Umbilical cord (tissue), 2 donors: ENCODE data around the gene UBE2QL1. TPM values are rescaled to one million over a fixed set of nuclear protein-coding genes. Genes with fewer than 3 reads are reported as not detected.

Experiments
- DNase-seq: peaks from one replicate; pipeline ENCODE4 v3.0.0-alpha.2; 2015; ENCODE audit warnings: low spot score
- total RNA-seq: library from RNA; depleted of rRNA; stranded (reverse); fragments of >200 nt; gene quantifications from one replicate; pipeline ENCODE4 v1.2.3, GENCODE V29; 2014; ENCODE audit warnings: low replicate concordance; ENCODE audit not compliant: insufficient read depth

The UBE2QL1 gene
- total RNA-seq: 0.72 TPM

DNA sequence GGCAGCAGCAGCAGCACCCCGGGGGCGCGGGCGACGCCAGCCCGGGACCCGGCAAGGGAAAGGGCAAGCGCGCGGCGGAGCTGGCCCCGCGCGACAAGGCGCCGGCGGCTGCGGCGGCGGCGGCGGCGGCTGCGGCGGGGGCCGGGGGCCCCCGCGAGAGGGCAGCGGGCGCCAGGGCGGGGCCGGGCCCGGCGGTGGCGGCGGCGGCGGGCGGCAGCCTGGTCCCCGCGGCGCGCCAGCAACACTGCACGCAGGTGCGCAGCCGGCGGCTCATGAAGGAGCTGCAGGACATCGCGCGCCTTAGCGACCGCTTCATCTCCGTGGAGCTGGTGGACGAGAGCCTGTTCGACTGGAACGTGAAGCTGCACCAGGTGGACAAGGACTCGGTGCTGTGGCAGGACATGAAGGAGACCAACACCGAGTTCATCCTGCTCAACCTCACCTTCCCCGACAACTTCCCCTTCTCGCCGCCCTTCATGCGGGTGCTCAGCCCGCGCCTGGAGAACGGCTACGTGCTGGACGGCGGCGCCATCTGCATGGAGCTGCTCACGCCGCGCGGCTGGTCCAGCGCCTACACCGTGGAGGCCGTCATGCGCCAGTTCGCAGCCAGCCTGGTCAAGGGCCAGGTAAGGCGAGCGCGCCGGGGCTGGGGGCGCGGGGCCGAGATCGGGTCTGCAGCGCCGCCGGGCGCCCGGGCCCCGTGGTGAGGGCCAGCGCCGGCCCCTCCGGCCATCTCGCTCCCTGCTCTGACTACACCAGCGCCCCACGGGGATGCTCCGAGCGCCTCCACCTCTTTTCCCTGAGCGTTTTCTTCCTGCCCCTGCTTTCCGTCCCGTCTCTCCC, at the start of gene UBE2QL1:
TSS of gene UBE2QL1 (plus strand) at position 238 of the 843 bp plus-strand sequence. CDS start at position 273, 35 bp downstream.
- DNase-seq: peak; percentile 3

DNA sequence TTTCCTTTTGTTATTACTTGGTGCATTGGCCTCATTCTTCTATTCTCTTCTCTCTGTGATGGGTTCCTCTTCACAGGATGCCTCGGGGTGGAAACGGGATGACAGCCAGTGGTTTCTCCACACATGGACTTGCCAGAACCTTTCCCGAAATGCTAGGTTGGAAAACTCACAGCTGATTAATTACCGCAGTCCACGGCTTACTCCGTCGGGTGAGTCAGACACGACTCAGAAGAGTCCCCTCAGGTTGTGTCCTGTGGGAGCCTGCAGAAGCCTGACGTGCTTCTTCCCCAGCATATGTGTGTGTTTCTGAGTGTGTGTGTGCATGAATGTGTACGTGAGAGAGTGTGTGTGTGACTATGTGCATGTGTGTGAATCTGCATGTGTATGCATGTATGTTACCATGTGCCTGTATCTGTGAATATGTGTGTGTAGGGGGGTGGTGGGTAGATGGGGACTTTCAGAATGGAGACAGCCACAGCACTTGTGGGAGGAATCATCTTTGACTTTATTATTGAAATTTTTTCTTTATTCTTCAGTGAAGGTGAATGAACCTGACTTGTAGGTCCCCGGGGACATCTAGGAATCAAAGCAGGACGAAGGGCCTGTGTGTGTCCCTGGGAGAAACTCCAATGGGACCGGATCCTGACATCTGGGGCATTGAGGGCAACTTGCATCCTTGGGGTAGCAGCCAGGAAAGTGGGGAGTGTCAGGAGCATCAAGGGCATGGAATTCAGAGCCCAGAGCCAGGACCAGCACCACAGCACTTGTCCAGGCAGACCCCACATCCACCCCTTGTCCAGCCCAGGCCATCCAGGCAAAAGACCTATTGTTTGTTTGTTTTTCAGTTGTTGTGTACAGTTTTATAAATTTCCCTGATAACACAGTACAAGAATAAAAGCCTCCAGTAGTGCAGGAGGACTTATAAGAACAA, 48.4 kb upstream of the UBE2QL1 start:
- no peak for DNase-seq

DNA sequence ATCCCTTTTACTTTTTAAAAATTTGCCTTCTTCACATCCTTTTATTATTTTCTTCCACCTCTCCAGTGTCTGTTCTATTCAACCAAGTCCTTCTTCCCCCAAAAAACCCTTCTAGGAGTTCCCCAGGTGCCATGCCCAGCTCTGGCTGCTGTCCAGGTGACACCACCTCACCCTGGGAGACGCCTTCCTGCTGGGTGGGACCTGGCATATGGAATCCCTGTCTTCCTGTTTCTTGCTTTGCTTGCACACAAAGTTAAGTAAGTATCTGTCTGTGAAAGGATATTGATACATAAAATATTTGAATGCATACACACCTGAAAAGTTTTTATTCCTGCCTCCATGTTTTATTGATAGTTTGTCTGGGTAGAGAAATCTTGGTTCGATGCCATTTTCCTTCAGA, 47.2 kb upstream of the UBE2QL1 start:
- DNase-seq: no peak

DNA sequence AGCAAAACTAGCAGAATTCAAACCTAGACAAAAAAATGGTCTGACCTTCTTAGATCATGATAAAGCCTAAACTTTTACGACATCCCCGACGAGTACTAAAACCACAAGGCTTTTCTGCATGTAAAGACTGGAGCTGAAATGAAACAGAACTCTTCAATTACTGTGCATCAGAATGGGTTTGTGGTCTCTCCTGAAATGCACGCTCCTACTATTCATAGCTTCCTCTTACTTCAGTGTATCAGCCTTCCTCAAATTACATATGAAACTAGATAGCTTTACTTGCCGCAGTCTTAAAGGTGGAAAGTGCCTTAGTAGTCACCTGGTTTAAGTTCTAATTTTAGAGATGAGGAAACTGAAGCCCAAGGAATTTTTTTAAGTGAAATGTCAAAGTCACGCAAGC, 45.7 kb upstream of the UBE2QL1 start:
- DNase-seq: no peak

- DNase-seq: no peak
Measured at GRCh38 chr5:6403416-6403815, 45.2 kb upstream of the UBE2QL1 start.

DNA sequence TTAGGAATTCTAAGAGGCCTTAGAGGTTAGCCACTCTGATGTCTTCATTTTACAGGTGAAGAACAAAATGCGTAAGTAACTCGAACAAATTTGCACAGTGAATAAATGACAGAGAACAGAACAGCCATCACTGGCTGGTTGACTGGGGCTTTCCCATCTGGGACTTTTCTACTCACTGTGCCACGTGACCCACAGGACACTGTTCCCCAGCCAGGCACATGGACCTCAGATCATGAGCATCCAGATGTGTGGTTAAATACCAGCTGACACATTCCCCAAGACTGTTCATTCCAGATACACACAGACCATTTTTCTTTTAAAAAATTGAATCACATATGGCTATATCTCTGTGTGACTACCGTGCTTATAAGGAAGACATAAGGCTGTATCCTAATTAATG, 44.5 kb upstream of the UBE2QL1 start:
- DNase-seq: no peak

DNA sequence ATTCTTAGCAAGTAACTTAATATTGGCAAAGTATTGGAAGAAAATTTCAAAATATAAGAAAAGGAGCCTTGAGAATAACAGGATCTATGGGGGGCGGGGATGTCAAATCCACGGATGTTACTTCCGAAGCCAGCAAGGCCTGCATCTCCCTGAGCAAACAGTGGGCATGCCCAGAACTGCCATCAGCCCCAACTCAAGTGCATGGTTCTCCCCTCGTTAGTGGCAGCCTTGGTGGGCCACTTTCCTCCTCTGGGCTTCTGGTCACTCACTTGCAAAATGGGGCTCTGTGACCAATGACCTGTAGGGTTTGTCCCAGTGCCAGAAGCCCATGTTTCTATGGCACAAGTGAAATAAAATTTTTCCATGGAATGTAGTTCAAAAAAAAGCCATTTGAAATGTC, 43.1 kb upstream of the UBE2QL1 start:
- DNase-seq: no peak

DNA sequence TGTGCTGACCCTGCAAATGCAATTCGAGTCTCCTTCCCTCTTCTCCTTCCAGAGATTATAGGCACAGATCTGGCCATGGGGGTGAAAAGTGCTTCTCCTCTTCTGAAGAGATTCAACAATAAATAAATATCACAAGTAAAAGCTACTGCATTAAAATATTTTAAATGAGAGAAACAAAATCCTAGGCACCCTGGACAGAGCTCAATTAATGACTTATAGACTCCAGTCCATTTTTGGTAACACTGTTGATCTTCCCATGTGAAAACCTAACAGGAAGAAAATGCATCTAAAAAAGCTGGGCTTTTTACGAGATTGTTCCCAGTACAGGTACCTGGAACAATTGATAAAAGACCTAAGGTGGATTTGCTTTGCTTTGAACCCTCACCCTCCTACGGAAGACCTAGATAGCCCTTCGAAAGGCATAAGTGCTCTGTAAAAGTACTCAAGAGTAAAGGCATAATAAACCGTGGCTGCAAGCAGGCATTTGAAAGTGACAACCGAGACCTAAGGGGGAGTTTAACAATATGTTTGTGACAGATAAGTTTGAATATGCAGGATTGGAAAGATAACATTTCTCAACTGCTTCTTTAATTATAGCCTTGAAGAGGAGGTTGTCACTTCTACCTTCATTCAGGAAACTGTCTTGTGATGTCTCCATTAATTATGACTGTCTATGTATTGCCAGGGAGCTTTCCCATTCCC, 41.0 kb upstream of the UBE2QL1 start:
- DNase-seq: no peak

GRCh38 chr5:6408260-6408596, 40.4 kb upstream of the UBE2QL1 start:
- no peak for DNase-seq

DNA sequence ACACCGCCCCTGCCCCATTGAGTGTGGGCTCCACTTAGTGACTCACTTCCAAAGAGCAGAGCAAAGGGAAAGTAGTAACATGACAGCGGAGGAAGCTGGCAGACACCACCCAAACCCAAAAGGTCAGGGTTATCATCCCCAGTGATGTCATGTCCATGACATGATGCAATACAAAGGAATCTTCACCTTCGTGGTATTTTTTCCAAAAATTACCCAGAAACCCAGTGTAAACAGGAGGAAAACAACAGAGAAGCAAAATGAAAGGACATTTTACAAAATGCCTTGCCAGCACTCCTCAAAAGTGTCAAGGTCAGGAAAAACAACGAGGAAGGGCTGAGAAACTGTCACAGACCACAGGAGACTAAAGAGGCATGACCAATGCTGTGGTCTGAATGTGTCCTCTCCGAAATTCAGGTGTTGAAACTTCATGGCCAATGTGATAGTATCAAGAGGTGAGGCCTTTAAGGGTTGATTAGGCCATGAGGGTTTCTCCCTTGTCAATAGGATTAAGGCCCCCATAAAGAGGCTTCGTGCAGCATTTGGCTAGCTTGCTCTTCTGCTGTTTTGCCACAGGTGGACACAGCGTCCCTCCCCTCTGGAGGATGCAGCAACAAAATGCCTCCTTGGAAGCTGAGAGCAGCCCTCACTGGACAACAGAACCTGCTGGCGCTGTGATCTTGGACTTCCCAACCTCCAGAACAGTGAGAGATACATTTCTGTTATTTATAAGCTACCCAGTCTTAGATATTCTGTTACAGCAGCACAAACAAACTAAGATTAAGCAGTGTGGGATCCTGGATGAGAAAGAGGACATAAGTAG, 39.8 kb upstream of the UBE2QL1 start:
- no peak for DNase-seq

GRCh38 chr5:6410421-6410820, 38.2 kb upstream of the UBE2QL1 start:
- no peak for DNase-seq

DNA sequence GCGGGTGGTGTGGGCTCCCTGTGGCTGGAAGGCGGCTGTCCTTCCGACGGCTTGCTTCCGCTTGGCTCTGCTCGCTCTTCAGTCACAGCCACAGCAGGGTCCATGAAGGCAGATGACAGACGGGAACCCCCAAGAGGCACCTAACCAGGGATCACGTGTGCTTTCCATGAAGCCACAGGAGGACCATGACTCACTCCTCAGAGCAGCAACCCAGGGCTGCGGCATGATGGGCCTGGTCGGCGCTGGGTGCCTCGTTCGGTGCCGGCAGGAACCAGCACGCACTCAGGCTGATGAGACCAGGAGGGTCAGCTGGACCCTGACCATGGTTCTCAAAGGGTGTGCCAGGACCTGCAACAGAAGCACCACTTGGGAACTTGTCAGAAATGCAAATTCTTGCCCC, 37.5 kb upstream of the UBE2QL1 start:
- DNase-seq: no peak

GRCh38 chr5:6412811-6413210, 35.8 kb upstream of the UBE2QL1 start:
- no peak for DNase-seq

- no peak for DNase-seq
Measured at GRCh38 chr5:6417657-6418056, 31.0 kb upstream of the UBE2QL1 start.

DNA sequence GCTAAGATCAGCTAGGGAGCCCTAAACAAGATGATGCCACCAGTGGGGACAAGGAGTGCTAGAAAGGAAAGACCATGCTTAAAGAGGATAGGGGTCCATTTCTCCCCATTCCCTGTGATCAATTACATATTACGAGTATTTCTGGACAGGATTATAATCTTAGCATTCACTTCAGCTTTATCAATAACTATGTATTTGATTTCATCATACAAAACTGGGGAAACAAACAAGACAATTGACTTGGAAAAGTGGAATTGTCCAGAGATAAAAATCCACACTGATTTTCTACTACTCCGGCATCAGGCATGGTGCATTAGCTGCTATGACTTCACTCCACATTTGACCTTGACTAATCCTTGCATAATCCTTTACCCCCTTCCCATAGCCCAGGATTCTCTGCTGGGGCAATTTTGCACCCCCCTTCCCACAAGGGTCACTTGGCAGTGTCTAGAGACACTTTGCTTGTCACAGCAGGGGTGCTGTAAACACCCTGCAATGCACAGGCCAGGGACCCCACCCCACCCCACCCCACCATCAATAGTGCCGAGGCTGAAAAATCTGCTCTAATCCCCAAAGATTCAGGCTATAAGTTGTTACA, 29.9 kb upstream of the UBE2QL1 start:
- DNase-seq: no peak

- peak; percentile 21 for DNase-seq
Measured at GRCh38 chr5:6419340-6419852, 29.3 kb upstream of the UBE2QL1 start.

DNA sequence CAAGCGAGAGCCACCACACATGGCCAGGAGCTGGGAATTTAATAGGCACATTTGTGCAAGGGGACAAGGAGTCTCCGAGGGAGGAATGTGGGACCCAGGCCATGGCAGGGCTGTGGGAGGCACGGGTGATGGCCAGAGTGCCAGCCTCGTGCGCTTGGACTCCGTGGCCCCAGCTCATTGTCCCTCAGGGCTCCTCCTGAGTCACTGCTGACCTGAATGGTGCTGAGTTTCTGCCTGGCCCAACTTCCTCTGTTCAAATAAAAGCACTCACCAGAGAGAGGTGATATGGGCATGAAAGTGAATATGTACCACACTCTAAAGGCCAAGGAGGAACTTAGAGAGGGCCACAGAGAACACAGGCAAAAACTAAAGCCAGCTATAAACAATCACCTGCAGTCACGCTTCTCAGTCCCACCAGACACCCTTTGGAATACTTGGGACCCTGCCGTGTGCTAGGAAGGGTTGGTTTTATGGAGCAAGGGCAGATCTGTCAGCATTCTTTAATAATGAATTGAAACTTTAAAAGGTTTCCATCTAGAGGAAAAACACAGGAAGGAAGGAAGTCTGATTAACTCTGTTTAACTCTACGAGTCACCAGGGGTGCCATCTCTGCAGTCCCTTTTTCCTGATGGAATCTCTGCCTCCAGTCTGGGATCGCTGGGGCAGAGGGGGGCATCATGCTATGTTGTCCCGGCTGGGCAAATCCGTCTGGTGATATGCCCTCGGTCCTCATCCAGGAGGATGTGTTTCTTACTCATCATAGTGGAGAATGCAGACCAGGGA, 25.1 kb upstream of the UBE2QL1 start:
- DNase-seq: no peak

DNA sequence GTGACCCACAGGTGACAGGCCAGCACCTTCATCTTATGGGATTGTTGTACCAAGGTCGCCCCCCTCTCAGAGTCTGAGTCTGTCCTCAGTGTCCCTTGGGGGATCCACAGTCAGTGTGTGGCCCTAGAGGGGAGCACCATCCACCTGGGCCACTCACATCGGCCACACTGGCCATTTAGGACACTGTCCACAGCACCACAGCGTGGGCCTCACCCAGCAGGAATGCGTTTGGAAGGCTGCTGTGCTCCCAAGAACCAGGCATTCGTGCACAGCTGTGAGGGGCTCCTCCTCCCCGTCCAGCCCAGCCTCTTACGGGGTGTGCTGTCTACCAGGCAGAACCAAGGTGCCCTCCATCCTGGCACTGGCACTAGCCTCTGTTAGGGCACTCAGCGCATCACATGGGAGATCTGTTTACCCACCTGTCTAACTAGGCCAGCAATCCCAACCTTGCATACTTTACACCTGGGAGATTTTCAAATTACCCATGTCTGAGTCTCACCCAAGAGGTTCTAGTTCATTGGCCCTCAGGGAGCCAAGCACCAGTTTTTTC, 24.5 kb upstream of the UBE2QL1 start:
- DNase-seq: no peak

DNA sequence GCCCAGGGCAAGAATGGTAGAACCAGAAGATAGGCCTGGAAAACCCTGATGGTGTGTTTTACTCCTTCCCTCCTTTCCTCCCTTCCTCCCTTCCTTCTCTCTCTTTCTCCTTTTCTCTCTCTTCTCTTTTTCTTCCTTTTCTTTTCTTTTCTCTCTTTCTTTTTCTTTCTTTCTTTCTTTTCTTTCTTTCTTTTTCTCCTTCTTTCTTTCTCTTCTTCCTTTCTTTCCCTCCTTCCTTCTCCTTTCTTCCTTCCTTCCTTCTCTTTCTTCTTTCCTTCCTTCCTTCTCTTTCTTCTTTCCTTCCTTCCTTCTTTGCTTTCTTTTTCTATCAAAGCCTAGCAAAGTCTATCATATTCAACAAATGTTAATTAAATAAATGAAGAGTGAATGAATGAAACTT, 24.0 kb upstream of the UBE2QL1 start:
- DNase-seq: no peak
